GM12878 (cell line): ENCODE measurements around the gene ZNF827. TPM values are rescaled to one million over a fixed set of nuclear protein-coding genes. Genes with fewer than 3 reads are reported as not detected.

Experiments
- ATAC-seq: fragments of 200-7000 bp; cut with Tn5 transposase; 3 replicates; pipeline ENCODE4 v1.9.1; 2020; ENCODE audit warnings: mild to moderate bottlenecking, moderate library complexity
- BruUV-seq: library from RNA; stranded (reverse); fragments of 400-500 nt; replicated peaks from 2 replicates; lab custom pipeline; 2021; lab: Mats Ljungman, UMichigan
- CTCF ChIA-PET: fragments of 300-600 bp; sonication (Branson Sonifier 250); formaldehyde crosslinking; extraction: SDS; loops from one replicate; lab custom pipeline; 2021; ENCODE audit warnings: inconsistent platforms; lab: Yijun Ruan, JAX
- POLR2A ChIA-PET: fragments of 350-600 bp; formaldehyde crosslinking; extraction: SDS; loops from one replicate; lab custom pipeline; 2021; ENCODE audit warnings: inconsistent platforms; lab: Charles Lee
- RAD21 ChIA-PET: fragments of 300-600 bp; sonication (Branson Sonifier 250); formaldehyde crosslinking; loops from one replicate; lab custom pipeline; 2023; ENCODE audit warnings: antibody characterized with exemption; ENCODE audit not compliant: unreplicated experiment; lab: Charles Lee
- SMC1A ChIA-PET: fragments of 300-600 bp; sonication (Branson Sonifier 250); formaldehyde crosslinking; loops from one replicate; lab custom pipeline; 2023; ENCODE audit not compliant: unreplicated experiment, uncharacterized antibody; lab: Charles Lee
- DNase-seq: peaks from one replicate; pipeline ENCODE4 v3.0.0-alpha.2; 2011; ENCODE audit warnings: low read depth, low spot score
- FAIRE-seq: peaks from 3 replicates; lab custom pipeline; 2011; peaks lifted over from hg19 to GRCh38; lab: Jason Lieb, UNC
- H2AFZ ChIP-seq: 2 replicates; pipeline ENCODE4 v1.6.0; 2011; ENCODE audit warnings: low read depth, low read length, control low read depth; ENCODE audit not compliant: control insufficient read depth
- H3K27ac ChIP-seq: 2 replicates; pipeline ENCODE4 v1.5.1; 2011; ENCODE audit warnings: control low read depth; ENCODE audit not compliant: control insufficient read depth, insufficient read depth
- H3K27me3 ChIP-seq, 2 experiments: replicated peaks in 1 of 2; 2 replicates each; pipeline versions ENCODE4 v1.6.0 to v1.6.1; 2011; ENCODE audit warnings: low read length in 1 of 2; ENCODE audit not compliant: control insufficient read depth in 2 of 2, insufficient read depth in 2 of 2
- H3K36me3 ChIP-seq, 2 experiments: 2 replicates each; pipeline ENCODE4 v1.5.1; 2011; ENCODE audit warnings: low read length in 1 of 2; ENCODE audit not compliant: control insufficient read depth in 2 of 2, insufficient read depth in 2 of 2
- H3K4me1 ChIP-seq: 2 replicates; pipeline ENCODE4 v1.6.1; 2011; ENCODE audit warnings: mild to moderate bottlenecking, low read length, moderate library complexity, mixed read lengths; ENCODE audit not compliant: control insufficient read depth, insufficient read depth
- H3K4me2 ChIP-seq: 2 replicates; pipeline ENCODE4 v1.6.0; 2011; ENCODE audit warnings: control low read depth; ENCODE audit not compliant: control insufficient read depth, insufficient read depth
- H3K4me3 ChIP-seq: fragments of 200-600 bp; sonication (generic); 2 replicates; pipeline ENCODE4 v1.5.1; 2016
- H3K79me2 ChIP-seq: 2 replicates; pipeline ENCODE4 v1.6.0; 2011; ENCODE audit warnings: low read length; ENCODE audit not compliant: control insufficient read depth, insufficient read depth
- H3K9ac ChIP-seq: 2 replicates; pipeline ENCODE4 v1.8.0; 2011; ENCODE audit warnings: low read length, control low read depth, mixed read lengths; ENCODE audit not compliant: control insufficient read depth, insufficient read depth
- H3K9me3 ChIP-seq: replicated peaks from 3 replicates; pipeline ENCODE4 v1.5.1; 2011; ENCODE audit warnings: mild to moderate bottlenecking, low read length; ENCODE audit not compliant: control insufficient read depth, insufficient read depth
- H4K20me1 ChIP-seq: 2 replicates; pipeline ENCODE4 v1.6.0; 2011; ENCODE audit not compliant: control insufficient read depth, insufficient read depth
- BHLHE40 ChIP-seq, 2 experiments: fragments of 450-650 bp in 1 of 2; IDR thresholded peaks; 2 replicates each; pipeline ENCODE4 v1.6.1; 2011 to 2017; ENCODE audit warnings: low read depth in 2 of 2, borderline replicate concordance in 1 of 2, improper control_type of control experiment in 1 of 2, low read length in 1 of 2, mild to moderate bottlenecking in 1 of 2
- BMI1 ChIP-seq: fragments of 450-650 bp; IDR thresholded peaks from 2 replicates; pipeline ENCODE4 v1.6.1; 2016; ENCODE audit warnings: mild to moderate bottlenecking, moderate library complexity, borderline replicate concordance
- EGR1 ChIP-seq, 2 experiments: IDR thresholded peaks; 1 replicate in 1 of 2; 2 replicates in 1 of 2; pipeline ENCODE4 v1.6.1; 2011 to 2012; ENCODE audit warnings: low read depth in 2 of 2, low read length in 2 of 2, borderline replicate concordance in 1 of 2, mild to moderate bottlenecking in 1 of 2, moderate library complexity in 1 of 2
- EP300 ChIP-seq, 2 experiments: fragments of 150-350 bp in 1 of 2; IDR thresholded peaks; 2 replicates each; pipeline ENCODE4 v1.6.1; 2011 to 2012; ENCODE audit warnings: low read depth in 2 of 2, low read length in 2 of 2, borderline replicate concordance in 1 of 2, improper control_type of control experiment in 1 of 2, inconsistent platforms in 1 of 2; ENCODE audit not compliant: control insufficient read depth in 1 of 2
- HDAC6 ChIP-seq: fragments of 200-600 bp; sonication (generic); IDR thresholded peaks from one replicate; pipeline ENCODE4 v1.8.0; 2017; ENCODE audit warnings: antibody characterized with exemption; ENCODE audit not compliant: unreplicated experiment
- HSF1 ChIP-seq: fragments of 150-350 bp; IDR thresholded peaks from 2 replicates; pipeline ENCODE4 v1.6.1; 2014; ENCODE audit warnings: mild to moderate bottlenecking, low read depth, low read length
- JUNB ChIP-seq: IDR thresholded peaks from 2 replicates; pipeline ENCODE4 v1.6.1; 2016; ENCODE audit warnings: antibody characterized with exemption, mild to moderate bottlenecking
- JUND ChIP-seq: IDR thresholded peaks from 2 replicates; pipeline ENCODE4 v1.6.1; 2012; ENCODE audit warnings: low read depth, mild to moderate bottlenecking, low read length, improper control_type of control experiment, moderate library complexity
- MTA2 ChIP-seq: fragments of 450-650 bp; IDR thresholded peaks from 2 replicates; pipeline ENCODE4 v1.6.1; 2016; ENCODE audit warnings: low read depth, mild to moderate bottlenecking, moderate library complexity
- NR2C2 ChIP-seq: IDR thresholded peaks from 2 replicates; pipeline ENCODE4 v1.6.1; 2011; ENCODE audit warnings: borderline replicate concordance, low read depth; ENCODE audit not compliant: control insufficient read depth, insufficient read length
- RBBP5 ChIP-seq: fragments of 200-600 bp; sonication (generic); conservative IDR thresholded peaks from 2 replicates; pipeline ENCODE4 v1.6.1; 2016
- SMAD1 ChIP-seq: fragments of 450-650 bp; IDR thresholded peaks from 2 replicates; pipeline ENCODE4 v1.6.1; 2018; ENCODE audit warnings: mild to moderate bottlenecking, low read depth; ENCODE audit not compliant: partially characterized antibody
- SMARCA5 ChIP-seq: fragments of 450-650 bp; IDR thresholded peaks from 2 replicates; pipeline ENCODE4 v1.6.1; 2017; ENCODE audit warnings: mild to moderate bottlenecking
- STAT1 ChIP-seq: fragments of 450-650 bp; conservative IDR thresholded peaks from 2 replicates; pipeline ENCODE4 v1.6.1; 2014; ENCODE audit warnings: antibody characterized with exemption, mild to moderate bottlenecking
- YY1 ChIP-seq: IDR thresholded peaks from 2 replicates; pipeline ENCODE4 v1.6.1; 2011; ENCODE audit warnings: low read depth, mild to moderate bottlenecking, low read length
- ZNF207 ChIP-seq: fragments of 450-650 bp; IDR thresholded peaks from 2 replicates; pipeline ENCODE4 v1.6.1; 2014; ENCODE audit warnings: antibody characterized with exemption, mild to moderate bottlenecking, borderline replicate concordance
- ZZZ3 ChIP-seq: IDR thresholded peaks from 2 replicates; pipeline ENCODE4 v1.6.1; 2011; ENCODE audit warnings: low read depth; ENCODE audit not compliant: control insufficient read depth, insufficient read length
- WGBS: methylation state at CpG from one replicate; pipeline ENCODE4 v1.1.6; 2016; ENCODE audit warnings: low lambda C conversion rate; ENCODE audit not compliant: insufficient replicate concordance, insufficient coverage; ENCODE audit errors: missing lambda C conversion rate; 5-methylcytosine and 5-hydroxymethylcytosine counted together
- in situ Hi-C: fragments of 300-500 bp; cut with MboI; formaldehyde crosslinking; loops from 9 replicates; pipeline ENCODE4 v1.14.3; 2018; ENCODE audit warnings: mixed read lengths
- intact Hi-C: fragments of 100-400 bp; cut with micrococcal nuclease; formaldehyde crosslinking; loops from one replicate; pipeline ENCODE4 v1.14.2; 2022; ENCODE audit not compliant: unreplicated experiment
- polyA plus RNA-seq, 11 experiments: library from polyadenylated mRNA; depleted of rRNA in 4 of 11; unstranded in 6 of 11; stranded (reverse) in 5 of 11; fragments of >200 nt; fragmentation: Nextera tagmentation in 4 of 11; fragmentation: Illumina TruSeq in 1 of 11; extraction: Ambion mirVana in 4 of 11; extraction: Trizol in 1 of 11; gene quantifications; 1 replicate in 1 of 11; 2 replicates in 10 of 11; pipeline versions ENCODE4 v1.2.1 to v1.2.3, GENCODE V29; 2011 to 2016; ENCODE audit warnings: inconsistent platforms in 2 of 11, missing spikeins in 2 of 11, low read depth in 1 of 11
- total RNA-seq, 4 experiments: library from RNA; depleted of rRNA in 3 of 4; stranded (reverse); fragments of >200 nt in 3 of 4; fragmentation: Illumina TruSeq in 1 of 4; extraction: Trizol in 1 of 4; gene quantifications; 2 replicates each; pipeline versions ENCODE4 v1.2.1 to v1.2.3, GENCODE V29; 2013 to 2021
- TF ChIP-seq, protein P1 (sequence below): IDR thresholded peaks from 2 replicates; pipeline ENCODE4 v1.6.1; 2012; ENCODE audit warnings: low read length, inconsistent platforms
- TF ChIP-seq, protein P2 (sequence below): fragments of 450-650 bp; formaldehyde crosslinking; IDR thresholded peaks from 2 replicates; pipeline ENCODE4 v1.4.0; 2022; ENCODE audit warnings: mild to moderate bottlenecking, moderate library complexity

The ZNF827 gene
- total and polyA plus RNA-seq, 10 of the 15 experiments (the other 5 are each of a cell fraction or from before 2014, with no cell fraction given), result 3.8 to 31.5 (median 13.6) TPM

DNA sequence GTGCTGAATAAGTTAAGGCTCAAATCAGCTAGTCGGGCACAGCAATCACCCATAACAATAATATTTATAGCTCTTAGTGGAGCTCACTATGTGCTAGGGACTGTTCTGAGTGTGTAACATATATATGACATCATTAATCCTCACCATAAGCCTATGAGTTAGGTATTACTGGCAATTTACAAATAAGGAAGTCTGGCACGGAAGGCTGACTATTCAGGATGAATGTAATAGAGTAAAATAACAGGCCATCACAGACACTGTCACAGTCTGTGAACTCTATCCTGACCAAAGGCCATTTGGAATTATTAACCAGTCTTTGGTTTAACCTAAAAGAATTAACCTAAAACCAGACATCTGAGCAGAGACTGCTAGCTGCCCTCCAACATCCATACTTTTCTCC is 139.4 kb downstream of the ZNF827 start:
- Histone ChIP-seq H3K4me2 (no peak overlapping the region), H2AFZ (no peak overlapping the region), H3K79me2 (no peaks in the 10 kb centered on the region), H3K27me3 (no peaks in the 10 kb centered on the region), H3K9me3 (no peaks in the 10 kb centered on the region), H3K4me3 (no peak overlapping the region), H4K20me1 (no peaks in the 10 kb centered on the region), H3K4me1 (no peaks in the 10 kb centered on the region), H3K27ac (no peak overlapping the region), H3K36me3 (peaks cover 0 to 15% of the 10 kb centered on the region in 2 experiments; a peak in 3 of 4 replicates), H3K9ac (no peak overlapping the region)
- BruUV-seq, result no TSS peak
- POLR2A ChIA-PET, result no interaction called here
- 72% methylated on average over 2 of the region's 2 CpGs for WGBS
- SMC1A ChIA-PET, result interaction anchor here (0.7 to 1.0 kb wide), 2 partner anchors 10 to 49 kb away, joined by 3 read pairs; no protein-coding TSS in a partner anchor
- FAIRE-seq (peak; percentile 38), DNase-seq (no peak), ATAC-seq (no peak)
- RAD21 ChIA-PET, result no interaction called here
- intact Hi-C loops (no loop called here), in situ Hi-C loops (no loop called here)
- CTCF ChIA-PET, result no interaction called here
- TF ChIP-seq BMI1 (no peak), RBBP5 (no peak), BHLHE40 (IDR thresholded peaks at IDR 0.05; ENCODE audit: borderline replicate concordance in 1 of 2, low read depth in 2 of 2, low read length in 1 of 2) (no peak), STAT1 (no peak), MTA2 (no peak), YY1 (no peak), HDAC6 (no peak), JUNB (no peak), EGR1 (IDR thresholded peaks at IDR 0.05; ENCODE audit: borderline replicate concordance in 1 of 2, low read depth in 2 of 2, low read length in 2 of 2) (no peak), SMAD1 (no peak), HSF1 (no peak), EP300 (IDR thresholded peaks at IDR 0.05; ENCODE audit: borderline replicate concordance in 1 of 2, control insufficient read depth in 1 of 2, low read depth in 2 of 2, low read length in 2 of 2) (no peak), JUND (no peak), NR2C2 (no peak), ZNF207 (no peak), ZZZ3 (no peak), SMARCA5 (no peak)
- TF ChIP-seq, protein P1, sequence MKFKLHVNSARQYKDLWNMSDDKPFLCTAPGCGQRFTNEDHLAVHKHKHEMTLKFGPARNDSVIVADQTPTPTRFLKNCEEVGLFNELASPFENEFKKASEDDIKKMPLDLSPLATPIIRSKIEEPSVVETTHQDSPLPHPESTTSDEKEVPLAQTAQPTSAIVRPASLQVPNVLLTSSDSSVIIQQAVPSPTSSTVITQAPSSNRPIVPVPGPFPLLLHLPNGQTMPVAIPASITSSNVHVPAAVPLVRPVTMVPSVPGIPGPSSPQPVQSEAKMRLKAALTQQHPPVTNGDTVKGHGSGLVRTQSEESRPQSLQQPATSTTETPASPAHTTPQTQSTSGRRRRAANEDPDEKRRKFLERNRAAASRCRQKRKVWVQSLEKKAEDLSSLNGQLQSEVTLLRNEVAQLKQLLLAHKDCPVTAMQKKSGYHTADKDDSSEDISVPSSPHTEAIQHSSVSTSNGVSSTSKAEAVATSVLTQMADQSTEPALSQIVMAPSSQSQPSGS, result no peak
- TF ChIP-seq, protein P2, sequence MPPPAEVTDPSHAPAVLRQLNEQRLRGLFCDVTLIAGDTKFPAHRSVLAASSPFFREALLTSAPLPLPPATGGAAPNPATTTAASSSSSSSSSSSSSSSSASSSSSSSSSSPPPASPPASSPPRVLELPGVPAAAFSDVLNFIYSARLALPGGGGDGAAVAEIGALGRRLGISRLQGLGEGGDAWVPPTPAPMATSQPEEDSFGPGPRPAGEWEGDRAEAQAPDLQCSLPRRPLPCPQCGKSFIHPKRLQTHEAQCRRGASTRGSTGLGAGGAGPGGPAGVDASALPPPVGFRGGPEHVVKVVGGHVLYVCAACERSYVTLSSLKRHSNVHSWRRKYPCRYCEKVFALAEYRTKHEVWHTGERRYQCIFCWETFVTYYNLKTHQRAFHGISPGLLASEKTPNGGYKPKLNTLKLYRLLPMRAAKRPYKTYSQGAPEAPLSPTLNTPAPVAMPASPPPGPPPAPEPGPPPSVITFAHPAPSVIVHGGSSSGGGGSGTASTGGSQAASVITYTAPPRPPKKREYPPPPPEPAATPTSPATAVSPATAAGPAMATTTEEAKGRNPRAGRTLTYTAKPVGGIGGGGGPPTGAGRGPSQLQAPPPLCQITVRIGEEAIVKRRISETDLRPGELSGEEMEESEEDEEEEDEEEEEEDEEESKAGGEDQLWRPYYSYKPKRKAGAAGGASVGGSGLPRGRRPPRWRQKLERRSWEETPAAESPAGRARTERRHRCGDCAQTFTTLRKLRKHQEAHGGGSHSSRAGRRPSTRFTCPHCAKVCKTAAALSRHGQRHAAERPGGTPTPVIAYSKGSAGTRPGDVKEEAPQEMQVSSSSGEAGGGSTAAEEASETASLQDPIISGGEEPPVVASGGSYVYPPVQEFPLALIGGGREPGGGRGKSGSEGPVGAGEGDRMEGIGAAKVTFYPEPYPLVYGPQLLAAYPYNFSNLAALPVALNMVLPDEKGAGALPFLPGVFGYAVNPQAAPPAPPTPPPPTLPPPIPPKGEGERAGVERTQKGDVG (CRISPR knock-in tag), result no peak
